H1 (cell line): ENCODE measurements around the gene DYDC1. TPM values are rescaled to one million over a fixed set of nuclear protein-coding genes. Genes with fewer than 3 reads are reported as not detected.

Source experiments
- CTCF ChIA-PET: fragments of 300-600 bp; sonication (Branson Sonifier 250); formaldehyde crosslinking; loops from one replicate; lab custom pipeline; 2021; ENCODE audit not compliant: partially characterized antibody; lab: Charles Lee
- POLR2A ChIA-PET: fragments of 300-600 bp; sonication (Branson Sonifier 250); formaldehyde crosslinking; loops from one replicate; lab custom pipeline; 2021; ENCODE audit warnings: inconsistent platforms; ENCODE audit not compliant: partially characterized antibody; lab: Charles Lee
- DNase-seq, 2 experiments: peaks; one replicate each; pipeline versions ENCODE4 v3.0.0 to v3.0.0-alpha.2; 2010 to 2022; ENCODE audit warnings: low spot score in 2 of 2, low read depth in 1 of 2, mixed read lengths in 1 of 2
- FAIRE-seq: peaks from 2 replicates; lab custom pipeline; 2011; peaks lifted over from hg19 to GRCh38; lab: Jason Lieb, UNC
- H2AFZ ChIP-seq: 2 replicates; pipeline ENCODE4 v1.8.1; 2012; ENCODE audit warnings: low read length, inconsistent platforms
- H2AK5ac ChIP-seq: 2 replicates; pipeline ENCODE4 v1.6.1; 2013; ENCODE audit warnings: low read depth, low read length
- H2BK120ac ChIP-seq: replicated peaks from 2 replicates; pipeline ENCODE3; 2013; ENCODE audit warnings: low read depth, low read length, inconsistent platforms
- H2BK12ac ChIP-seq: 2 replicates; pipeline ENCODE4 v1.6.1; 2013; ENCODE audit warnings: low read depth, low read length
- H2BK15ac ChIP-seq: 2 replicates; pipeline ENCODE4 v1.6.1; 2013; ENCODE audit warnings: low read length
- H2BK20ac ChIP-seq: 2 replicates; pipeline ENCODE4 v1.6.1; 2013; ENCODE audit warnings: low read length
- H2BK5ac ChIP-seq: 2 replicates; pipeline ENCODE4 v1.6.1; 2013; ENCODE audit warnings: low read depth, low read length
- H3K14ac ChIP-seq: 2 replicates; pipeline ENCODE4 v1.6.1; 2013; ENCODE audit warnings: inconsistent platforms; ENCODE audit not compliant: insufficient read length
- H3K18ac ChIP-seq: 2 replicates; pipeline ENCODE4 v1.6.1; 2013; ENCODE audit warnings: low read length; ENCODE audit errors: extremely low read depth
- H3K23ac ChIP-seq: 2 replicates; pipeline ENCODE4 v1.6.1; 2013; ENCODE audit warnings: inconsistent platforms; ENCODE audit not compliant: insufficient read length
- H3K23me2 ChIP-seq: 2 replicates; pipeline ENCODE4 v1.6.1; 2013; ENCODE audit warnings: low read depth, low read length
- H3K27ac ChIP-seq: 2 replicates; pipeline ENCODE4 v1.6.1; 2011; ENCODE audit warnings: low read depth, low read length, inconsistent platforms
- H3K27me3 ChIP-seq, 4 experiments: replicated peaks in 1 of 4; 1 replicate in 1 of 4; 2 replicates in 3 of 4; pipeline versions ENCODE4 v1.6.1 to v1.8.1; 2011 to 2013; ENCODE audit warnings: low read length in 3 of 4, mild to moderate bottlenecking in 3 of 4, inconsistent platforms in 2 of 4, mixed read lengths in 2 of 4, moderate library complexity in 1 of 4; ENCODE audit not compliant: control insufficient read depth in 3 of 4, insufficient read depth in 3 of 4; ENCODE audit errors: extremely low read depth in 1 of 4
- H3K36me3 ChIP-seq, 4 experiments: 2 replicates each; pipeline versions ENCODE4 v1.6.1 to v1.8.1; 2011 to 2013; ENCODE audit warnings: mild to moderate bottlenecking in 4 of 4, low read length in 3 of 4, moderate library complexity in 2 of 4, control low read depth in 1 of 4, inconsistent platforms in 1 of 4; ENCODE audit not compliant: insufficient read depth in 4 of 4, control insufficient read depth in 2 of 4
- H3K4ac ChIP-seq: replicated peaks from 2 replicates; pipeline ENCODE3; 2013; ENCODE audit warnings: low read length, low read depth, mixed read lengths, inconsistent platforms; ENCODE audit not compliant: insufficient read length
- H3K4me1 ChIP-seq, 4 experiments: replicated peaks in 1 of 4; 1 replicate in 1 of 4; 2 replicates in 3 of 4; pipeline versions ENCODE4 v1.6.1 to v1.8.1; 2011 to 2013; ENCODE audit warnings: low read length in 3 of 4, inconsistent platforms in 2 of 4, mixed read lengths in 1 of 4; ENCODE audit not compliant: insufficient read depth in 4 of 4, control insufficient read depth in 3 of 4
- H3K4me2 ChIP-seq, 2 experiments: 2 replicates each; pipeline versions ENCODE4 v1.6.1 to v1.8.1; 2011 to 2013; ENCODE audit warnings: low read depth in 2 of 2, low read length in 2 of 2, control low read depth in 1 of 2, inconsistent platforms in 1 of 2, mild to moderate bottlenecking in 1 of 2; ENCODE audit not compliant: insufficient read depth in 1 of 2
- H3K4me3 ChIP-seq, 4 experiments: fragments of 200-600, 300-600 bp in 1 of 4; sonication (generic), shearing (Covaris generic), sonication (Bioruptor Twin) in 1 of 4; 2 replicates each; pipeline versions ENCODE4 v1.5.1 to v1.8.1; 2011 to 2016; ENCODE audit warnings: low read length in 4 of 4, low read depth in 3 of 4, control low read depth in 2 of 4, inconsistent platforms in 2 of 4, mild to moderate bottlenecking in 2 of 4, mixed read lengths in 1 of 4, moderate library complexity in 1 of 4; ENCODE audit not compliant: insufficient read depth in 2 of 4; ENCODE audit errors: extremely low read depth in 1 of 4
- H3K56ac ChIP-seq: replicated peaks from 2 replicates; pipeline ENCODE3; 2013; ENCODE audit warnings: low read depth, mild to moderate bottlenecking, mixed read lengths, low read length, inconsistent platforms; ENCODE audit not compliant: insufficient read length
- H3K79me1 ChIP-seq: 2 replicates; pipeline ENCODE4 v1.6.1; 2013; ENCODE audit warnings: low read depth, low read length, control low read depth
- H3K79me2 ChIP-seq, 2 experiments: 2 replicates each; pipeline versions ENCODE4 v1.6.1 to v1.8.1; 2012 to 2013; ENCODE audit warnings: low read length in 2 of 2, mild to moderate bottlenecking in 2 of 2, inconsistent platforms in 1 of 2; ENCODE audit not compliant: insufficient read depth in 2 of 2, control insufficient read depth in 1 of 2
- H3K9ac ChIP-seq, 4 experiments: replicated peaks in 1 of 4; 1 replicate in 1 of 4; 2 replicates in 3 of 4; pipeline versions ENCODE4 v1.6.1 to v1.8.1; 2011 to 2013; ENCODE audit warnings: low read depth in 3 of 4, low read length in 3 of 4, control low read depth in 2 of 4, mild to moderate bottlenecking in 2 of 4, moderate library complexity in 2 of 4, inconsistent platforms in 1 of 4; ENCODE audit errors: extremely low read depth in 1 of 4
- H3K9me3 ChIP-seq, 2 experiments: 2 replicates each; pipeline versions ENCODE4 v1.6.1 to v1.8.1; 2012 to 2013; ENCODE audit warnings: mild to moderate bottlenecking in 2 of 2, moderate library complexity in 2 of 2, control low read depth in 1 of 2, inconsistent platforms in 1 of 2, low read depth in 1 of 2, low read length in 1 of 2, mixed read lengths in 1 of 2; ENCODE audit not compliant: insufficient read depth in 2 of 2
- H4K20me1 ChIP-seq, 2 experiments: replicated peaks in 1 of 2; 2 replicates each; pipeline versions ENCODE3 to v1.8.1; 2011 to 2013; ENCODE audit warnings: inconsistent platforms in 2 of 2, low read length in 2 of 2, mild to moderate bottlenecking in 1 of 2; ENCODE audit not compliant: insufficient read depth in 2 of 2, control insufficient read depth in 1 of 2
- H4K5ac ChIP-seq: 2 replicates; pipeline ENCODE4 v1.6.1; 2013; ENCODE audit warnings: low read length, low read depth, mixed read lengths, inconsistent platforms; ENCODE audit not compliant: insufficient read length
- H4K8ac ChIP-seq: 2 replicates; pipeline ENCODE4 v1.8.0; 2013; ENCODE audit warnings: mild to moderate bottlenecking, moderate library complexity, low read length, inconsistent platforms; ENCODE audit not compliant: insufficient read depth; ENCODE audit errors: extremely low read depth
- H4K91ac ChIP-seq: replicated peaks from 2 replicates; pipeline ENCODE3; 2013; ENCODE audit warnings: low read length, mixed read lengths, inconsistent platforms; ENCODE audit not compliant: insufficient read length
- BCL11A ChIP-seq, 2 experiments: IDR thresholded peaks; one replicate each; pipeline ENCODE4 v1.6.1; 2011; ENCODE audit warnings: low read depth in 2 of 2, low read length in 2 of 2, mild to moderate bottlenecking in 2 of 2
- EP300 ChIP-seq, 2 experiments: IDR thresholded peaks; 1 replicate in 1 of 2; 2 replicates in 1 of 2; pipeline ENCODE4 v1.6.1; 2011 to 2012; ENCODE audit warnings: low read depth in 2 of 2, low read length in 2 of 2, mild to moderate bottlenecking in 2 of 2, borderline replicate concordance in 1 of 2, inconsistent platforms in 1 of 2, moderate library complexity in 1 of 2
- JUN ChIP-seq: IDR thresholded peaks from 2 replicates; pipeline ENCODE4 v1.6.1; 2011; ENCODE audit warnings: low read depth, mild to moderate bottlenecking, improper control_type of control experiment, low read length
- PHF8 ChIP-seq: fragments of 200-600 bp; sonication (generic); conservative IDR thresholded peaks from 2 replicates; pipeline ENCODE4 v1.7.1; 2012; ENCODE audit warnings: low read depth, mild to moderate bottlenecking, inconsistent platforms, low read length, moderate library complexity
- POLR2A ChIP-seq, 2 experiments: IDR thresholded peaks; 1 replicate in 1 of 2; 2 replicates in 1 of 2; pipeline ENCODE4 v1.6.1; 2011; ENCODE audit warnings: low read depth in 2 of 2, low read length in 2 of 2, mild to moderate bottlenecking in 2 of 2; ENCODE audit errors: control extremely low read depth in 1 of 2
- RAD21 ChIP-seq, 2 experiments: IDR thresholded peaks in 1 of 2; conservative IDR thresholded peaks in 1 of 2; 2 replicates each; pipeline ENCODE4 v1.6.1; 2011; ENCODE audit warnings: low read depth in 2 of 2, low read length in 2 of 2, improper control_type of control experiment in 1 of 2, inconsistent platforms in 1 of 2, mild to moderate bottlenecking in 1 of 2, moderate library complexity in 1 of 2
- RBBP5 ChIP-seq: IDR thresholded peaks from 2 replicates; pipeline ENCODE4 v1.7.1; 2012; ENCODE audit warnings: low read depth, mild to moderate bottlenecking, inconsistent platforms, low read length, moderate library complexity, borderline replicate concordance
- RFX5 ChIP-seq: IDR thresholded peaks from 2 replicates; pipeline ENCODE4 v1.6.1; 2011; ENCODE audit warnings: low read depth, low read length, improper control_type of control experiment, borderline replicate concordance
- TAF1 ChIP-seq: IDR thresholded peaks from 2 replicates; pipeline ENCODE4 v1.6.1; 2011; ENCODE audit warnings: mild to moderate bottlenecking, low read depth, low read length
- TCF12 ChIP-seq: IDR thresholded peaks from 2 replicates; pipeline ENCODE4 v1.6.1; 2011; ENCODE audit warnings: low read depth, mild to moderate bottlenecking, low read length
- TEAD4 ChIP-seq: IDR thresholded peaks from 2 replicates; pipeline ENCODE4 v1.6.1; 2012; ENCODE audit warnings: low read depth, low read length, inconsistent platforms, mixed read lengths
- ZNF274 ChIP-seq: IDR thresholded peaks from 2 replicates; pipeline ENCODE4 v1.7.0; 2012; ENCODE audit warnings: low read length, borderline replicate concordance; ENCODE audit errors: extremely low read depth
- whole genome bisulfite sequencing, 2 experiments: shearing (Covaris generic) in 1 of 2; methylation state at CpG; one replicate each; pipeline versions ENCODE4 v1.1.6 to v1.1.7; 2013 to 2015; ENCODE audit warnings: low lambda C conversion rate in 2 of 2, mixed read lengths in 2 of 2, inconsistent platforms in 1 of 2, low coverage in 1 of 2, missing lambda C conversion rate in 1 of 2; ENCODE audit not compliant: insufficient replicate concordance in 2 of 2, insufficient coverage in 1 of 2, insufficient read length in 1 of 2; ENCODE audit errors: extremely low coverage in 1 of 2, missing lambda C conversion rate in 1 of 2; 5-methylcytosine and 5-hydroxymethylcytosine counted together
- polyA plus RNA-seq, 7 experiments: library from polyadenylated mRNA; depleted of rRNA in 3 of 7; stranded (reverse) in 5 of 7; unstranded in 2 of 7; fragments of >200 nt in 5 of 7; fragments of 200-250 nt in 2 of 7; gene quantifications; 1 replicate in 5 of 7; 2 replicates in 1 of 7; 4 replicates in 1 of 7; pipeline versions ENCODE4 v1.2.1 to v1.2.3, GENCODE V29; 2011 to 2013; ENCODE audit warnings: missing spikeins in 2 of 7, mixed read lengths in 2 of 7
- total RNA-seq: library from RNA; stranded (reverse); fragmentation: NEBNext Ultra II Directional; extraction: Animal tissue kit (Norgen Biotek cat#: 25700); gene quantifications from 2 replicates; pipeline ENCODE4 v1.2.1, GENCODE V29; 2021

Gene DYDC1
- total and polyA plus RNA-seq, 2 of the 8 experiments (the other 6 are each of a cell fraction or from before 2014, with no cell fraction given): not detected

DNA sequence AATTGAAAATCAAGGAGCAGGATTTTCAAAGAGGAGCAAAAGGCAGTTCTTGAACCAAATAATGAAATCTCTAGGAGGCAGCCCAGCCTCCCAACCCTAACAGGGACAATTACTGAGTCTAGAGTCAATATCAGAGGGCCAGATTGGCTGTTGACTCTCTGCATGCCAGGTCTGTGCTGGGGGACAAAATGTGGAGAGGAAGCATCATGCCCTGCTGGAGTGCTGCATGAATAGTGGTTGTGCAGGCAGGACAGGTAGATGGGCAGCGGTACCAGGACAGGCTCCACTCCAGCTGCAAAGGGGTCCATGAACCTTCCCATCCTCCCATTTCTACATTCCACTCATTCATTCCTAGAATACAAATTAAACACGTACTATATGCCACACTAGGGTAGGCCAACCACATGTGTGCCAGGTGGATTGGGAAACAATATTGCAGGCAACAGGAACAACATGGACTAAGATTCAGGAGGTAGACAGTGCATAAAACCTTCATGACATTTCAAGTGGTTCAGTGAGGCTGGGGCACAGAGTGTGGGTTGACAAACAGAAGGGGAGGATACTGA lies 36.7 kb downstream of the DYDC1 start:
- Histone ChIP-seq H2BK12ac (no peak overlapping the region), H2AK5ac (no peak overlapping the region), H3K18ac (no peak overlapping the region), H3K79me1 (no peaks in the 10 kb centered on the region), H3K4me3 (no peak overlapping the region), H4K8ac (no peak overlapping the region), H3K23me2 (no peaks in the 10 kb centered on the region), H3K79me2 (no peaks in the 10 kb centered on the region), H4K5ac (no peak overlapping the region), H3K27ac (no peak overlapping the region), H2AFZ (no peak overlapping the region), H2BK15ac (no peak overlapping the region), H3K4me2 (no peak overlapping the region), H3K36me3 (no peaks in the 10 kb centered on the region), H3K4ac (no peak overlapping the region), H3K9ac (no peak overlapping the region), H3K23ac (no peak overlapping the region), H3K56ac (no peak overlapping the region), H2BK120ac (no peak overlapping the region), H4K20me1 (no peaks in the 10 kb centered on the region), H3K4me1 (no peaks in the 10 kb centered on the region), H2BK5ac (no peak overlapping the region), H3K27me3 (no peaks in the 10 kb centered on the region), H3K9me3 (no peaks in the 10 kb centered on the region; a peak in 1 of 4 replicates), H4K91ac (no peak overlapping the region), H3K14ac (no peak overlapping the region), H2BK20ac (no peak overlapping the region)
- WGBS, 2 experiments: 93% methylated on average over 2 of the region's 2 CpGs; no CpG with 5 or more reads in 1 of the 2 experiments
- FAIRE-seq: no peak
- POLR2A ChIA-PET: no interaction called here
- CTCF ChIA-PET: no interaction called here
- DNase-seq: no peak
- TF ChIP-seq TCF12: no peak
- no peak for TF ChIP-seq PHF8
- TF ChIP-seq JUN: no peak
- no peak for TF ChIP-seq BCL11A (IDR thresholded peaks at IDR 0.05; ENCODE audit: low read depth in 2 of 2, low read length in 2 of 2)
- TF ChIP-seq TEAD4: no peak
- TF ChIP-seq RFX5: no peak
- no peak for TF ChIP-seq EP300 (IDR thresholded peaks at IDR 0.05; ENCODE audit: borderline replicate concordance in 1 of 2, low read depth in 2 of 2, low read length in 2 of 2)
- TF ChIP-seq ZNF274: no peak
- TF ChIP-seq RBBP5: no peak
- TF ChIP-seq TAF1: no peak
- TF ChIP-seq RAD21 (IDR thresholded peaks at IDR 0.05 in 1 of 2, conservative IDR thresholded peaks at IDR 0.05 in 1 of 2; ENCODE audit: low read depth in 2 of 2, low read length in 2 of 2): no peak
- TF ChIP-seq POLR2A (IDR thresholded peaks at IDR 0.05; ENCODE audit: control extremely low read depth in 1 of 2, low read depth in 2 of 2, low read length in 2 of 2): no peak
